ENCODE data around the gene C10orf53. TPM values are rescaled to one million over a fixed set of nuclear protein-coding genes. Genes with fewer than 3 reads are reported as not detected.

Gene C10orf53
- polyA plus RNA-seq, 2 of the 4 experiments (the other 2 are of a cell fraction), result not detected

- no peaks in the 10 kb centered on the region for H3K4me1 ChIP-seq
- CTCF ChIA-PET, result interaction anchor here (1.8 kb wide), 1 partner anchor 8 kb away, joined by 5 read pairs; no protein-coding TSS in a partner anchor
- ATAC-seq, result no peak
- POLR2A ChIA-PET, result no interaction called here
- no peak overlapping the region for H3K27ac ChIP-seq
- H3K9me3 ChIP-seq, result 0 out of 3 replicates have a peak, but pooled peaks cover 1% of the 10 kb centered on the region
- FAIRE-seq, result no peak
- TF ChIP-seq PHF8 (IDR thresholded peaks at IDR 0.05; ENCODE audit: borderline replicate concordance, low read depth) (no peak), HEYL (CRISPR knock-in tag; IDR thresholded peaks at IDR 0.05) (no peak), FOSB (CRISPR knock-in tag; IDR thresholded peaks at IDR 0.05) (no peak), EHMT2 (IDR thresholded peaks at IDR 0.05; ENCODE audit: low read depth) (no peak), MAFK (IDR thresholded peaks at IDR 0.05; ENCODE audit: partially characterized antibody) (no peak), RNF2 (IDR thresholded peaks at IDR 0.05; ENCODE audit: borderline replicate concordance, low read depth) (no peak), ZC3H11A (IDR thresholded peaks at IDR 0.05) (no peak), CHD2 (IDR thresholded peaks at IDR 0.05; ENCODE audit: low read length, partially characterized antibody) (no peak), RFX5 (IDR thresholded peaks at IDR 0.05) (no peak), TFCP2L1 (CRISPR knock-in tag; IDR thresholded peaks at IDR 0.05) (no peak), BHLHE40 (IDR thresholded peaks at IDR 0.05; ENCODE audit: low read depth, low read length) (no peak), USF2 (IDR thresholded peaks at IDR 0.05) (no peak), RAD21 (conservative IDR thresholded peaks at IDR 0.05 in 1 of 2, IDR thresholded peaks at IDR 0.05 in 1 of 2) (no peak), E2F6 (IDR thresholded peaks at IDR 0.05; ENCODE audit: borderline replicate concordance, low read depth) (no peak), EHF (CRISPR knock-in tag; IDR thresholded peaks at IDR 0.05) (no peak)
- TF ChIP-seq, protein P1, sequence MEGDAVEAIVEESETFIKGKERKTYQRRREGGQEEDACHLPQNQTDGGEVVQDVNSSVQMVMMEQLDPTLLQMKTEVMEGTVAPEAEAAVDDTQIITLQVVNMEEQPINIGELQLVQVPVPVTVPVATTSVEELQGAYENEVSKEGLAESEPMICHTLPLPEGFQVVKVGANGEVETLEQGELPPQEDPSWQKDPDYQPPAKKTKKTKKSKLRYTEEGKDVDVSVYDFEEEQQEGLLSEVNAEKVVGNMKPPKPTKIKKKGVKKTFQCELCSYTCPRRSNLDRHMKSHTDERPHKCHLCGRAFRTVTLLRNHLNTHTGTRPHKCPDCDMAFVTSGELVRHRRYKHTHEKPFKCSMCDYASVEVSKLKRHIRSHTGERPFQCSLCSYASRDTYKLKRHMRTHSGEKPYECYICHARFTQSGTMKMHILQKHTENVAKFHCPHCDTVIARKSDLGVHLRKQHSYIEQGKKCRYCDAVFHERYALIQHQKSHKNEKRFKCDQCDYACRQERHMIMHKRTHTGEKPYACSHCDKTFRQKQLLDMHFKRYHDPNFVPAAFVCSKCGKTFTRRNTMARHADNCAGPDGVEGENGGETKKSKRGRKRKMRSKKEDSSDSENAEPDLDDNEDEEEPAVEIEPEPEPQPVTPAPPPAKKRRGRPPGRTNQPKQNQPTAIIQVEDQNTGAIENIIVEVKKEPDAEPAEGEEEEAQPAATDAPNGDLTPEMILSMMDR (IDR thresholded peaks at IDR 0.05), result no peak
- TF ChIP-seq, protein P2, sequence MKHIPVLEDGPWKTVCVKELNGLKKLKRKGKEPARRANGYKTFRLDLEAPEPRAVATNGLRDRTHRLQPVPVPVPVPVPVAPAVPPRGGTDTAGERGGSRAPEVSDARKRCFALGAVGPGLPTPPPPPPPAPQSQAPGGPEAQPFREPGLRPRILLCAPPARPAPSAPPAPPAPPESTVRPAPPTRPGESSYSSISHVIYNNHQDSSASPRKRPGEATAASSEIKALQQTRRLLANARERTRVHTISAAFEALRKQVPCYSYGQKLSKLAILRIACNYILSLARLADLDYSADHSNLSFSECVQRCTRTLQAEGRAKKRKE (CRISPR knock-in tag; IDR thresholded peaks at IDR 0.05; ENCODE audit: low read depth), result no peak
- H3K4me2 ChIP-seq, result no peak overlapping the region
- WGBS (ENCODE audit: missing lambda C conversion rate), result 22% methylated on average over 9 of the region's 11 CpGs
- no peak for DNase-seq (ENCODE audit: low read depth in 1 of 2, low spot score in 1 of 2)
- H3K4me3 ChIP-seq, result no peak overlapping the region
These were observed 26.1 kb upstream of the C10orf53 start for GRCh38 chr10:49653273-49653929.

- H3K4me2 ChIP-seq, result no peak overlapping the region
- TF ChIP-seq PHF8 (IDR thresholded peaks at IDR 0.05; ENCODE audit: borderline replicate concordance, low read depth), result no peak
- no peak for TF ChIP-seq FOSL2 (IDR thresholded peaks at IDR 0.05)
- TF ChIP-seq FOSL2 (CRISPR knock-in tag; IDR thresholded peaks at IDR 0.05), result no peak
- ChIA-PET CTCF (no interaction called here), POLR2A (no interaction called here)
- WGBS (ENCODE audit: missing lambda C conversion rate), result 18% methylated on average over 5 of the region's 5 CpGs
- H3K27ac ChIP-seq, result no peak overlapping the region
- H3K4me1 ChIP-seq, result no peaks in the 10 kb centered on the region
- no peak for DNase-seq (ENCODE audit: low read depth in 1 of 2, low spot score in 1 of 2)
- no peak for FAIRE-seq
- H3K9me3 ChIP-seq, result peaks cover 8% of the 10 kb centered on the region; the same call in 1 of the 3 replicates
- no peak for ATAC-seq
- H3K4me3 ChIP-seq, result no peak overlapping the region
These were observed 25.3 kb upstream of the C10orf53 start for GRCh38 chr10:49654036-49654693.

Data from A549 (cell line).